Activated CD4-positive, alpha-beta T cell treated with anti-CD3 and anti-CD28 coated beads for 36 hours (primary cell): ENCODE data around the gene LINGO3. TPM values are rescaled to one million over a fixed set of nuclear protein-coding genes. Genes with fewer than 3 reads are reported as not detected.

Source experiments
- ATAC-seq: fragments of 200-7000 bp; cut with Tn5 transposase; one replicate; pipeline ENCODE4 v1.10.0; 2021; ENCODE audit warnings: mild to moderate bottlenecking, moderate library complexity
- CTCF ChIA-PET: fragments of 350-600 bp; sonication (Branson Sonifier 250); formaldehyde crosslinking; loops from one replicate; lab custom pipeline; 2021; ENCODE audit warnings: antibody characterized with exemption; lab: Charles Lee
- POLR2A ChIA-PET: fragments of 350-600 bp; sonication (Branson Sonifier 250); formaldehyde crosslinking; loops from one replicate; lab custom pipeline; 2021; ENCODE audit warnings: antibody characterized with exemption, inconsistent platforms; lab: Charles Lee
- DNase-seq: peaks from one replicate; pipeline ENCODE4 v3.0.0-alpha.2; 2020
- H3K27ac Mint-ChIP-seq: one replicate; pipeline ENCODE4 v1.8.0; 2021; ENCODE audit warnings: mixed read lengths
- H3K27me3 Mint-ChIP-seq: one replicate; pipeline ENCODE4 v1.8.0; 2021; ENCODE audit warnings: mixed read lengths
- H3K36me3 Mint-ChIP-seq: one replicate; pipeline ENCODE4 v1.8.0; 2021; ENCODE audit warnings: low read depth, mixed read lengths
- H3K4me1 Mint-ChIP-seq: one replicate; pipeline ENCODE4 v1.8.0; 2021; ENCODE audit warnings: mixed read lengths
- H3K4me3 Mint-ChIP-seq: one replicate; pipeline ENCODE4 v1.8.0; 2021; ENCODE audit warnings: mild to moderate bottlenecking, moderate library complexity, mixed read lengths
- H3K9me3 Mint-ChIP-seq: one replicate; pipeline ENCODE4 v1.8.0; 2021; ENCODE audit warnings: low read depth, mixed read lengths
- intact Hi-C, 2 experiments: fragments of 100-400 bp; cut with DNase I in 1 of 2; cut with micrococcal nuclease in 1 of 2; formaldehyde crosslinking; loops; one replicate each; pipeline versions ENCODE4 v1.14.2 to v1.15.1; 2022 to 2024; cut with DNase I, micrococcal nuclease
- total RNA-seq, 2 experiments: library from RNA; stranded (reverse); gene quantifications; one replicate each; pipeline ENCODE4 v1.2.3, GENCODE V29; 2021

The LINGO3 gene
- total RNA-seq, 2 experiments from 2014 or later, result not detected

DNA sequence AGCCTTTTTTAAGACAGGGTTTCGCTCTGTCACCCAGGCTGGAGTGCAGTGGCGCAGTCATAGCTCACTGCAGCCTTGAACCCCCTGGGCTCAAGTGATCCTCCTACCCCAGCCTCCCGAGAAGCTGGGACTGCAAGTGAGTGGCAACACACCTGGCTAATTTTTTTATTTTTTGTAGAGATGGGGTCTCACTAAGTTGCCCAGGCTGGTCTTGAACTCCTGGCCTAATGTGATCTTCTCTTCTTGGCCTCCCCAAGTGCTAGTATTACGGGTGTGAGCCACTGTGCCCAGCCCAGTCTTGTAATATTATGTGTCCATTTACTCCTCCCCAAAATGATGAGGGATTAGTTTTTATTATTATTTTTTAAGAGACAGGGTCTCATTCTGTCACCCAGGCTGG lies 3.1 kb upstream of the LINGO3 start:
- Mint-ChIP-seq H3K9me3 (peaks cover 8% of the 10 kb centered on the region), H3K4me1 (peaks cover 6% of the 10 kb centered on the region), H3K27ac (no peak overlapping the region), H3K27me3 (peaks cover 35% of the 10 kb centered on the region), H3K4me3 (no peak overlapping the region), H3K36me3 (peaks cover 6% of the 10 kb centered on the region)
- ChIA-PET POLR2A (no interaction called here), CTCF (interaction anchor here (0.6 kb wide), 1 partner anchor 305 kb away, joined by 4 read pairs; no protein-coding TSS in a partner anchor)
- DNase-seq (no peak), ATAC-seq (no peak)
- intact Hi-C loops, result no loop called here

DNA sequence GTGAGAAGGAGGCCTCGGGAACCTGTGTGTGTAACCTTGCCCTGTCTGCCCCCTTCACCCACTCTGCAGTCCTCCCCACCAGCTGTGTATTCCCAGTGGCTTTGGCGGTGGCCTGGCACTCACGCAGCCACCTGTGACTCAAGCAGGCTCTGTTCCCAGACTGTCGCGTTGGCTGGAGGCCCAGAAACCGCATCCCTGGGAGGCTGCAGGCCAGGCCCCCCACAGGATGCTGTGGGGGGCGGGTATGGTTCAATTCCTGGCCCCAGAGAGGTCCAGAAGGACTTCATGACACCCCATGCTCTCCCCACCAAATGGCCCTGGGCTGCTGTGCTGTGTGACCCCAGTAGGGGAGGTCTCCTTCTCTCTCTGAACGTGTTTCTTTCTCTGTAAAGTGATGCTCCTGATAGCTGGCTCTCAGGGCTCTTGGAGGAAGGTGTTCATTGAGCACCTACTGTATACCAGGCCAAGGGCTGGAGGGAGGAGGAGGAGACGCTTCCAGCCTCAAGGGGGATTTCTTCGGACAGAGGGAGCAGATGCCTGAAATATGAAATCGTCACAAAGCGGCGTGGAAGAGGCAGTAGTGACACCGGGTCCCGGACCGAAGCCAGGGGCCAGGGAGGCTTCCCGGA lies 1.9 kb upstream of the LINGO3 start:
- H3K27me3 Mint-ChIP-seq, result peaks cover 37% of the 10 kb centered on the region
- DNase-seq (no peak), ATAC-seq (no peak)
- no peak overlapping the region for H3K27ac Mint-ChIP-seq
- H3K4me1 Mint-ChIP-seq, result peaks cover 6% of the 10 kb centered on the region
- CTCF ChIA-PET, result interaction anchor here (1.8 kb wide), 1 partner anchor 21 kb away, joined by 5 read pairs; no protein-coding TSS in a partner anchor
- H3K4me3 Mint-ChIP-seq, result no peak overlapping the region
- POLR2A ChIA-PET, result no interaction called here
- H3K9me3 Mint-ChIP-seq, result peaks cover 2% of the 10 kb centered on the region
- peaks cover under 1% of the 10 kb centered on the region for H3K36me3 Mint-ChIP-seq
- intact Hi-C loops, result no loop called here

DNA sequence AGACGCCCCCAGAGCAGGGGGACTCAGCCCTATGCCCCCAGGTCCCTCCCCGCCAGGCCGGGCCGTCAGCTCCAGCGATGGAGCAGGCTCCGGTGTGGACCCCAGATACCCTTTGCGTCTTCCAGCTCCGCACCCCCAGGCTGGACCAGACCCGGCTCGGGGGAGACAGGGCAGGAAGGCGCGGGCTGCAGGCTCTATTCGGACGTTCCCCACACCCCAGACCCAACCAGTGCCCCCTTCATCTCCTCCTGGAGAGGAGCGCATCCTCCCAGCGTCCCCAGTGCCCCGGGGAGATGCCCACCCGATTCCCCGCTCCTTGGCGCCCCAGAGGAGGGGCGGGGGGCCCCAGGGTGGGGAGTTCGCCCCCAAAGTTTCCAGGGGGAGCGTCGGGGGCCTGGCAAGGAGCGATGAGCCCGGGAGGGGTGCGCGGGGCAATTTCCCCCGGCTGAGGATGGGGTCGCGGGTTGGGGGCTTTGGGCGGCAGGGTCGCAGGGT lies 389 bp downstream of the LINGO3 start:
- no peak overlapping the region for H3K4me3 Mint-ChIP-seq
- ChIA-PET CTCF (no interaction called here), POLR2A (no interaction called here)
- intact Hi-C loops, result no loop called here
- no peak for DNase-seq
- no peaks in the 10 kb centered on the region for H3K36me3 Mint-ChIP-seq
- H3K27ac Mint-ChIP-seq, result no peak overlapping the region
- no peak for ATAC-seq
- peaks cover 10% of the 10 kb centered on the region for H3K4me1 Mint-ChIP-seq
- peaks cover 42% of the 10 kb centered on the region for H3K27me3 Mint-ChIP-seq
- H3K9me3 Mint-ChIP-seq, result no peaks in the 10 kb centered on the region

DNA sequence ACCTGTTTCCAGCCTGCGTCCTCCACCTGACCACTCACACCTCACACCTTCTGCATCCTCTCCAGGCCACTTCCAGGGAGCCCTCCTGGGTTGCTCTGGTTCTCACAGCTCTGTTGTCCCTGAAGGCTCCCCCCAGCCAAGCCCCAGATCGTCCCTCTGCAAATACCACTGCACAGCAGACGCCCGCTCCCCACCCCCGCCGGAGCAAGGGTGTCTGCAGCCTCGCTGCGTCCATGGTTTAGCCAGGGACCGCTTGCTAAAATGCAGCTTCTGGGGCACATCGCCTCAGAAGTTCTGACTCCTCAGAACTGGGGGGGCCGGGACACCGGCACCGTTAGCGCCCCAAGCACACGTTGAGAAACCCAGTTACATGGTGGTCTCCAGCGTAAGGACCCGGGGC lies 983 bp downstream of the LINGO3 start:
- peaks cover 42% of the 10 kb centered on the region for H3K27me3 Mint-ChIP-seq
- intact Hi-C loops, result no loop called here
- H3K36me3 Mint-ChIP-seq, result no peaks in the 10 kb centered on the region
- no peaks in the 10 kb centered on the region for H3K9me3 Mint-ChIP-seq
- no peak for ATAC-seq
- H3K4me1 Mint-ChIP-seq, result peaks cover 10% of the 10 kb centered on the region
- H3K4me3 Mint-ChIP-seq, result no peak overlapping the region
- DNase-seq, result no peak
- ChIA-PET POLR2A (no interaction called here), CTCF (no interaction called here)
- no peak overlapping the region for H3K27ac Mint-ChIP-seq

DNA sequence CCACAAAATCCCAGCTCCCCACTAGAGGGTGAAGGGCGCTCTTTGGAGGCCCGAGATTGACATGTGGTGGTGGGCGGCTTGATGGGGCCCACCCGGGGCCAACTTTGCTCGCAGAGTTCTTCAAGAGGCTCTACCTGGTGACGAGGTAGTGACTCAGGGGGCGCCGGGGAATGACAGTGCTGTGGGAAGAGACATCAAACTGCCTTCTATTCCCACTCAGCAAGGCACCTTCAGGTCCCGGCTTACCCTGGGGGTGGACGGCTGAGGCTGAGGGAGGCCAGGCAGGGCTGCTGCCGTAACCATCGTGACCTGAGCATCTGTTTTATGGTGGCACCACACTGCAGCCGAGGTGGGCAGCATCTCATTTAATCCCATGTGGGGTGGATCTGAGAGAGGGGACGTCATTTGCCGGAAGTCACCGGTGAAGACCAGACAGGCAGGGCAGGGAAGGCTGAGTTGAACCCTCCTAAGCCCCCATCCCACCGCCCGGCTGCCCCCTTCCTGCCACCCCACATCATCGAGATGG lies 1.6 kb downstream of the LINGO3 start:
- ChIA-PET CTCF (interaction anchor here (0.8 kb wide), 1 partner anchor 12 kb away, joined by 3 read pairs; no protein-coding TSS in a partner anchor), POLR2A (interaction anchor here (1.1 kb wide), 1 partner anchor 48 kb away, joined by 3 read pairs; no protein-coding TSS in a partner anchor)
- H3K27me3 Mint-ChIP-seq, result peaks cover 43% of the 10 kb centered on the region
- no peaks in the 10 kb centered on the region for H3K36me3 Mint-ChIP-seq
- intact Hi-C loops, result no loop called here
- no peaks in the 10 kb centered on the region for H3K9me3 Mint-ChIP-seq
- peaks cover 10% of the 10 kb centered on the region for H3K4me1 Mint-ChIP-seq
- no peak overlapping the region for H3K4me3 Mint-ChIP-seq
- DNase-seq (no peak), ATAC-seq (no peak)
- no peak overlapping the region for H3K27ac Mint-ChIP-seq

DNA sequence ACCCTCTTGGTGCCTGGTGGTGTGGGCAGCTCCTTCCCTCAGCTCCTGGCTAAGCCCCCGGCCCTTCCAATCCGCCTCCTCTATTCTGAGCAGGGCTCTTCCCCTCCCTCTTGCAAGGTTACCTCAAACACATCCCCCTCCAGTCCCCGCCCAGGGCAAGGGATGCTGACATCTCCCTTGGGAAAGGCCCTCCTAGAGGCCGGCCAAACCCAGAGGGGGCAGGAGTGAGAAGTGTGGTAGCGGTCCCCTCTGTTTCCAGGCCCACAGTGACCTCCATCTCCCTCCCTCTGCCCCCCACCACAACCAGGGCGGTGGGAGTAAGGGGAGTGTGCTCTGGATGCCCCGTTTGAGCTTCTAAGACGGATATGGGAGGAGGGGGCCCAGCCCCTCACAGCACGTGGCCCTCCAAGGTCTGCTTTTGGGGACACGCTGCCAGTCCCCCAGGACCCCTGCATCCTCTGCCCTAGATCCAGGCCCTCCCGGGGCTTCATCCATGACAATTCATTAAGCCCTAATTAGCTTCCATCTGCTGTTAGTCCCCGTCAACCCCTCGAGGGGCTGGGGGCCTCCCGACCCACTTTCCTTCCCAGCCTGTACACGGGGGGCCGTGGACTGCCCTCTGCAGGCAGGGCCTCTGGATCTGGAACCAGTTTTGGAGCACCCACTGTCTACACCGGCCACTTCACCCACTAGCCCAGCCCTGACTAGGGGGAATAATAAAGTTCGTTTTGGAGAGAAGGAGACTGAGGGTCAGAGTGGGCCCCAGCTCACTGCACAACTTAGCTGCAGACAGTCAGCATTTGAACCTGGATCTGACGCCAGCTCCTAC lies 2.3 kb downstream of the LINGO3 start:
- POLR2A ChIA-PET, result interaction anchor here (0.6 to 1.1 kb wide), 3 partner anchors 47 to 118 kb away, joined by 3 to 13 read pairs (median 4); no protein-coding TSS in a partner anchor
- Mint-ChIP-seq H3K4me1 (peaks cover 10% of the 10 kb centered on the region), H3K27me3 (peaks cover 44% of the 10 kb centered on the region), H3K9me3 (no peaks in the 10 kb centered on the region), H3K4me3 (no peak overlapping the region), H3K36me3 (no peaks in the 10 kb centered on the region), H3K27ac (no peak overlapping the region)
- intact Hi-C loops, result no loop called here
- ATAC-seq (no peak), DNase-seq (no peak)
- CTCF ChIA-PET, result interaction anchor here (0.8 kb wide), 1 partner anchor 13 kb away, joined by 3 read pairs; no protein-coding TSS in a partner anchor

DNA sequence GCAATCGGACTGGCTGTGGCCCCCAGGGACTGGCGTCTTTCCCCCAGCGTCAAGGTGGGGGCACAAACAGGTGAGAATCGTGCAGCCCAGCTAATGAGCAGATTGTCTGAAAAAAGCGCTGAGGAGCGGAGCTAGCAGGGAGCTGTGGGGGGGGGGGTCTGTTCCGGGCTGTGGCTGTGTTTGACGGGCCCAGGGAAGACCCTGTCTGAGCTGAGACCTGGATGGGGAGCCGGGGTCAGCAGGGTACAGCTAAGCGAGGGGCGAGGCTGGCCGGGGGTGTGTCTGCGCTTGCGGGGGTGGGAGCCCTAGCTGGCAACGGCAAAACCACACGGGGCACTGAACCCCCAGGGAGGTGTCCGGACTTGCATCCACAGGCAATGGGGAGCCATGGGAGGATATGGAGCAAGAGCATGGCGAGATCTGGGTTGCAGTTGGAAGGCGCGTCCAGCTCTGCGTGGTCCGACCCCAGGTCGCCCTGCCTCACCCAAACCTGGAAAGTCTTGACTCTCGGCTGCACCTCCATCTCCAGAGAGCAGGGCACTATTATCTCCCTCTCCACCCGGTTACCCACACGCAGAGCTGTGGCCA lies 4.6 kb downstream of the LINGO3 start:
- POLR2A ChIA-PET, result interaction anchor here (0.5 kb wide), 1 partner anchor 64 kb away, joined by 4 read pairs; no protein-coding TSS in a partner anchor
- no peak overlapping the region for H3K4me3 Mint-ChIP-seq
- no peaks in the 10 kb centered on the region for H3K9me3 Mint-ChIP-seq
- intact Hi-C loops, result no loop called here
- CTCF ChIA-PET, result no interaction called here
- peaks cover 30% of the 10 kb centered on the region for H3K27me3 Mint-ChIP-seq
- H3K4me1 Mint-ChIP-seq, result peaks cover 6% of the 10 kb centered on the region
- H3K27ac Mint-ChIP-seq, result no peak overlapping the region
- no peak for ATAC-seq
- no peak for DNase-seq
- H3K36me3 Mint-ChIP-seq, result no peaks in the 10 kb centered on the region

DNA sequence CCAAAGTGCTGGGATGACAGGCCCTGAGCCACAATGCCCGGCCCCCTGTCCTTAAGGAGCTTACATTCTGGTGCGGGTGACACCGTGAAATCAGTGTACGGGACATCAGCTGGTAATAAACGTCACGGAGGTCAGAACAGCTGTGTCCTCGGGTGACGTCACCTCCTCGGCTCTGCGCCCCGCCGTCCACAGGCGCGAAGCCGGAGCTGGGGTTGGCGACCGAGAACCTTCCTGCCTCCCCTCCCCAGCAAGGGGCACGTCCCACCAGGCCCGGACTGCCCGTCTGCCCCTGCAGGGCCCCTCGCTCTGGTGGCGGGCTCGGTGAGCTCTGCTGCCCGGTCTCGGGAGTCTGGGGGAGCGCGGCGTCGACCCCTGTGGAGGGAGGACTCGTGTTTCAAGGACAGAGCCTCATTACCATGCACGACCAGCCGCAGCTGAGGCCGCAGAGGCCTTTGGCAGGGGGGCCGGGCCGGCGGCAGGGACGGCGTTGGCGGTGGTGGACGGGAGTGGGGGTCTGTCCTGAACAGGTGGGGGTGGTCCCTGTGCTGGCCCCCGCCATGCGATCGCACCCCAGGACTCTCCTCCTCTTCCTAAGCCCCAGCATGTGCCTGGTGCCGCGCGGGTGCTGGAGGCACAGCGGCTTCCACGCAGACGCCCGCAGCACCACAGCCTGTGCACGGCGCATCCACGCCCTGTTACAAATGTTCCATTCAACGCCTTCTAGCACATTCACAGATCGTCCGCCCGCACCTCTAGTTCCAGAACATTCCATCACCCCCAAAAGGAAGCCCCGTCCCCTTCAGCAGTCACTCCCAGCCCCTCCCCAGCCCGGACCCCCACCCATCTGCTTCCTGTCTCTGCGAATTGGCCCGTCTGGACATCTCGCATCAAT lies 5.4 kb downstream of the LINGO3 start:
- H3K4me3 Mint-ChIP-seq, result no peak overlapping the region
- peaks cover 28% of the 10 kb centered on the region for H3K27me3 Mint-ChIP-seq
- no peak for ATAC-seq
- POLR2A ChIA-PET, result no interaction called here
- H3K36me3 Mint-ChIP-seq, result no peaks in the 10 kb centered on the region
- intact Hi-C loops, result no loop called here
- CTCF ChIA-PET, result no interaction called here
- H3K9me3 Mint-ChIP-seq, result no peaks in the 10 kb centered on the region
- H3K4me1 Mint-ChIP-seq, result peaks cover 5% of the 10 kb centered on the region
- H3K27ac Mint-ChIP-seq, result no peak overlapping the region
- no peak for DNase-seq

DNA sequence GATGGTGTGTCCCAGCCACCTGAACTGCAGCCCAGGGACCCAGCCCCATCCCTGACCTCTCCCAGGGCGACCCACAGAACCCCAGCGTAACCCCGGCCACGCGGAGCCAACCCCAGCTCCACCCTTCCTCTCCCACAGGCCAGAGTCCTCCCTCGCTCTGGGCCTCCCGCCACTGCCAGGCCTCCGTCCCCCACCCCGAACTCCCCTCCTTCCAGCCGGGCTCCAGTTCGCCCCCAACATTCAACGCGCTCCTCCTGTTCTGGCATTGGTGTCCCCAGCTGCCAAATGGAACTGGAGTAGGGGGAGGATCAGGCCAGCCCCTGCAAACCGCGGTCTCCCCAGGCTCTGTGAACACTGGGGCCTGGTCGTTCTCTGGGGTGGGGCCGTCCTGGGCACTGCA lies 7.4 kb downstream of the LINGO3 start:
- Mint-ChIP-seq H3K36me3 (no peaks in the 10 kb centered on the region), H3K9me3 (no peaks in the 10 kb centered on the region), H3K27ac (no peak overlapping the region), H3K4me1 (peaks cover 5% of the 10 kb centered on the region), H3K4me3 (no peak overlapping the region), H3K27me3 (peaks cover 18% of the 10 kb centered on the region)
- no peak for ATAC-seq
- DNase-seq, result no peak
- intact Hi-C loops, result no loop called here
- POLR2A ChIA-PET, result no interaction called here
- CTCF ChIA-PET, result no interaction called here

DNA sequence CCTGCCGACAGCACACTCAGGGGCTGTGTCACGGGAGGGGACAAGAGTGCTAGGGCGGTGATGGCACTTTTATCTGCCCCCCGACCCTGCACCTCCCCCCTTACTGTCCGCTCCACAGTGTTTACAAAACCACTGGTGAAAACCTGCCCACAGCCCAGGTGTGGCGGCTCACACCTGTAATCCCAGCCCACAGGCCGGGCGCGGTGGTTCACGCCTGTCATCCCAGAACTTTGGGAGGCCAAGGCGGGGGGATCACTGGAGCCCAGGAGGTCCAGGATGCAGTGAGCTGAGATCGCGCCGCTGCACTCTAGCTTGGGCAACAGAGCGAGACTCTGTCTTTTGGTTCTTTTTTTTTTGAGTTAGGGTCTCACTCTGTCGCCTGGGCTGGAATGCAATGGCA lies 11.8 kb downstream of the LINGO3 start:
- H3K27ac Mint-ChIP-seq, result no peak overlapping the region
- ChIA-PET CTCF (no interaction called here), POLR2A (no interaction called here)
- peaks cover 2% of the 10 kb centered on the region for H3K36me3 Mint-ChIP-seq
- intact Hi-C loops, result no loop called here
- DNase-seq (no peak), ATAC-seq (no peak)
- no peaks in the 10 kb centered on the region for H3K9me3 Mint-ChIP-seq
- no peak overlapping the region for H3K4me3 Mint-ChIP-seq
- H3K4me1 Mint-ChIP-seq, result peaks cover 3% of the 10 kb centered on the region
- H3K27me3 Mint-ChIP-seq, result no peaks in the 10 kb centered on the region
